ENCODE measurements around the gene PLPPR2.

Gene PLPPR2

DNA sequence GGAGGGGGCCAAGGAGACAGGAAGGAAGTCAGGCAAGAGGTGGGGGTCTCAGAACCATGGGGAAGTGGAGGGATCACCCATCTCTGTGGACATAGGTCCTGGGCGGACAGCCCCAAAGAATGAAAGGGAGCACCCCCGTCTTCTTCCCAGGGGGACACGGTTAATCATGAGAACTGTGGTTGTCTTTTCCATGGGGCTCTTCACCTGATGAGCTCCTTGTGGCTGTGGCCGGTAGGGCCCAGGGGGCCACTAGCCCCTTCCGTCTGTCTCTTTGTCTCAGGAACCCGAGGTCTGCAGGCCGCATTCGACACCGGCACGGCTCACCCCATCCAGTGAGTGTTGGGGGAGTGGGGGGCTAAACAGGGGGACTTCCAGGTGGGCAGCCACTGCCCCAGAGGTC lies 8.6 kb downstream of the PLPPR2 start:
- no peak for TF ChIP-seq CTCF (IDR thresholded peaks at IDR 0.05)

GRCh38 chr19:11364296-11364904 lies 9.2 kb downstream of the PLPPR2 start:
- TF ChIP-seq CTCF (IDR thresholded peaks at IDR 0.05): no peak

GRCh38 chr19:11364935-11365334 lies 9.7 kb downstream of the PLPPR2 start:
- no peak for TF ChIP-seq CTCF (IDR thresholded peaks at IDR 0.05)

- no peak for TF ChIP-seq CTCF (IDR thresholded peaks at IDR 0.05)
Measured at GRCh38 chr19:11365557-11366117, 10.4 kb downstream of the PLPPR2 start.

GRCh38 chr19:11367528-11367927 lies 12.3 kb downstream of the PLPPR2 start:
- no peak for TF ChIP-seq CTCF (IDR thresholded peaks at IDR 0.05)

- TF ChIP-seq CTCF (IDR thresholded peaks at IDR 0.05): no peak
Measured at GRCh38 chr19:11370744-11371143, 15.5 kb downstream of the PLPPR2 start.

DNA sequence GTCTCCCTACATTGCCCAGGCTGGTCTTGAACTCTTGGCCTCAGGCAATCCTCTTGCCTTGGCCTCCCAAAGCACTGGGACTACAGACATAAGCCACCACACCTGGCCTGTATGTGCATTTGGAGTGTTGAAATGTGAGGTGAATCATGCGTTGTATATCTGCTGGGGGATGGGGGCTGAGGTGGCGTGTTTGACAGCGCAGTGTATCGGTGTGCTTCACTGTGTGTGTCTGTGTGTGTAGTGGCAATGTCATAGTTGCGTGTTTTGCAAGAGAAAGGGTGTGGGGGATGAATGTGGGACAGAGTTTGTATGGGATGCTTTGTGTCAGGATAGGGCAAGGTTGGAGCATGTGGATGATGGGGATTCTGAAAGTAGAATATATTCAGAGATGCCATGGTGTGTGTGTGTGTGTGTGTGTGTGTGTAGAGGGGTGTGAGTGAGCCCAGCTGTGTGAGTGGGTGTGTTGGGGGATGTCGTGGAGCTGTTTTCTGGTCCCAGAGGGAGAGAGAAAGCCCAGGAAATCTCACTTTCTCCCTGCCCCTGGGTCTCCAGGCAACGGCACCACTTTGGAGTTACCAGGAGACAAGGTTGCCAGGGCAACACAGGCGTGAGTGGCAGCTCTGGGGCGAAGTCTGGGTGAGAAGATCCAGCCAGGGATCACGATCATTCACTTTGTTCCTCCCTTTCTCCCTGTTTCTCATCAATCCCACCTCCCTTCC lies 18.1 kb downstream of the PLPPR2 start:
- TF ChIP-seq CTCF (IDR thresholded peaks at IDR 0.05): no peak
